Duodenal mucosa (tissue), 2 donors: Measurements from ENCODE around the gene CCDC38.

Source experiments
- H3K27ac ChIP-seq: one replicate; pipeline ENCODE4 v1.7.0; 2013; ENCODE audit warnings: low read depth, low read length
- H3K27me3 ChIP-seq, 2 donors: one replicate each; pipeline ENCODE4 v1.7.0; 2013; ENCODE audit warnings: low read length in 2 of 2, control low read depth in 1 of 2; ENCODE audit not compliant: insufficient read depth in 2 of 2, control insufficient read depth in 1 of 2
- H3K36me3 ChIP-seq, 2 donors: one replicate each; pipeline ENCODE4 v1.7.0; 2013; ENCODE audit warnings: low read length in 2 of 2, control low read depth in 1 of 2; ENCODE audit not compliant: insufficient read depth in 2 of 2, control insufficient read depth in 1 of 2
- H3K4me1 ChIP-seq, 2 donors: one replicate each; pipeline ENCODE4 v1.7.0; 2013; ENCODE audit warnings: low read length in 2 of 2, control low read depth in 1 of 2; ENCODE audit not compliant: insufficient read depth in 2 of 2, control insufficient read depth in 1 of 2
- H3K4me3 ChIP-seq, 2 donors: one replicate each; pipeline ENCODE4 v1.7.0; 2013; ENCODE audit warnings: low read length in 2 of 2, low read depth in 1 of 2
- H3K9ac ChIP-seq, 2 donors: one replicate each; pipeline ENCODE4 v1.7.0; 2013; ENCODE audit warnings: low read length in 2 of 2, low read depth in 1 of 2
- H3K9me3 ChIP-seq, 2 donors: one replicate each; pipeline ENCODE4 v1.7.0; 2013; ENCODE audit warnings: low read length in 2 of 2, control low read depth in 1 of 2; ENCODE audit not compliant: control insufficient read depth in 1 of 2

Gene CCDC38

GRCh38 chr12:95963096-95963495 is 20.7 kb upstream of the CCDC38 start:
- Histone ChIP-seq H3K9me3 (no peaks in the 10 kb centered on the region), H3K27ac (no peak overlapping the region), H3K27me3 (no peaks in the 10 kb centered on the region), H3K9ac (no peak overlapping the region), H3K36me3 (no peaks in the 10 kb centered on the region), H3K4me1 (no peaks in the 10 kb centered on the region), H3K4me3 (no peak overlapping the region)

DNA sequence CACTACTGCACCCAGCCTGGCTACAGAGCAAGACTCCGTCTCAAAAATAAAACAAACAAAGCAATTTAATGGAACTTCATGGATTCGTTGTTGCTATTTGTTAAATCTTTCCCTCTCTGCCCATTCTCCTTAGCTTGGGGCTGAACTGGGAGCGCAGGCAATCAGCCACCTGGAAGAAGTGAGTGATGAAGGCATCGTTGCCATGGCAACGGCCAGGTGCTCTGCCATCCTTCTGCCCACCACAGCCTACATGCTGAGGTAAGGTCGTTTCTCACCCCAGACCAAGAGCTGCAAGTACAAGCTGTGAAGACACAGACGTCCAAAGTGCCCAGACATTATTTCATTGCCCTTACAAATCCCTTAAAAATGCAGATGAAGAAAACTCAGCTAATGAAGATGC is 19.8 kb upstream of the CCDC38 start:
- H3K9me3 ChIP-seq, result no peaks in the 10 kb centered on the region
- no peaks in the 10 kb centered on the region for H3K27me3 ChIP-seq
- H3K36me3 ChIP-seq, result no peaks in the 10 kb centered on the region
- no peaks in the 10 kb centered on the region for H3K4me1 ChIP-seq
- no peak overlapping the region for H3K4me3 ChIP-seq
- H3K27ac ChIP-seq, result no peak overlapping the region
- H3K9ac ChIP-seq, result no peak overlapping the region

DNA sequence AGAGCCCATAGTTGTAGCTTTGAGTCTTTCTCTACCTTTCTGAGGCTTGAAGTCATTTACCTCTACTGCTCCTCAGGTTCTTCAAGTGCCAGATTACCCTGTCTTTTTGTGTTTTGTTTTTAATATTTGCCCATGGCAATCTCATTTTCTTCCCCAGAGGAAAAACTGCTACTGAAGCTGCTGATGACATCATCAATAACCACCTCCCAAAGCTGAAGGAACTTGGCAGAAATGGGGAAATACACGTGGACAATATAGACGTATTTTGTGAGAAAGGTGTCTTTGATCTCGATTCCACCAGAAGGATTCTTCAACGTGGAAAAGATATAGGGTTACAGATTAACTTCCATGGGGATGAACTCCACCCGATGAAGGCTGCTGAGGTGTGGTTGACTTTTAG is 17.8 kb upstream of the CCDC38 start:
- no peak overlapping the region for H3K27ac ChIP-seq
- H3K4me1 ChIP-seq, result no peaks in the 10 kb centered on the region
- no peaks in the 10 kb centered on the region for H3K9me3 ChIP-seq
- H3K9ac ChIP-seq, result no peak overlapping the region
- no peaks in the 10 kb centered on the region for H3K27me3 ChIP-seq
- H3K36me3 ChIP-seq, result no peaks in the 10 kb centered on the region
- H3K4me3 ChIP-seq, result no peak overlapping the region

DNA sequence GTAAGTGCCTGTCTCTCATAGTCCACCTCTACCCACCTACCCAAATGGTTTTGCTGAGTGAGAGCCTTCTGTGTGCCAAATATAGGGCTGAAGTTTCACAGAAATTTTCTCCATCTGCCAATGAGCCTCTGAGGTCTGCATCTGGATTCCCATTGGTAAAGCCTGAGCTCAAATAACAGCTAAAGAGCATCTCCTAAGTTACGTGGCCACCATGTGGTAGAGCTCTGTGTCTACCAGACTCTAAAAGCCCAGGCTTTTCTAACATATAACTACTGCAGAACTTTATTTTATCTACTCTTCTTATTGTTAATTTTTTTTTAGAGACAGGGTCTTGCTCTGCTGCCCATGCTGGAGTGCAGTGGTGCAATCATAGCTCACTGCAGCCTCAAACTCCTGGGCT is 16.7 kb upstream of the CCDC38 start:
- H3K9me3 ChIP-seq, result no peaks in the 10 kb centered on the region
- H3K27ac ChIP-seq, result no peak overlapping the region
- H3K4me1 ChIP-seq, result no peaks in the 10 kb centered on the region
- H3K9ac ChIP-seq, result no peak overlapping the region
- no peaks in the 10 kb centered on the region for H3K36me3 ChIP-seq
- H3K27me3 ChIP-seq, result no peaks in the 10 kb centered on the region
- no peak overlapping the region for H3K4me3 ChIP-seq

- Histone ChIP-seq H3K36me3 (no peaks in the 10 kb centered on the region), H3K27ac (no peak overlapping the region), H3K4me3 (no peak overlapping the region), H3K4me1 (no peaks in the 10 kb centered on the region), H3K27me3 (no peaks in the 10 kb centered on the region), H3K9ac (no peak overlapping the region), H3K9me3 (no peaks in the 10 kb centered on the region)
These were observed 14.2 kb upstream of the CCDC38 start for GRCh38 chr12:95956557-95957145.

DNA sequence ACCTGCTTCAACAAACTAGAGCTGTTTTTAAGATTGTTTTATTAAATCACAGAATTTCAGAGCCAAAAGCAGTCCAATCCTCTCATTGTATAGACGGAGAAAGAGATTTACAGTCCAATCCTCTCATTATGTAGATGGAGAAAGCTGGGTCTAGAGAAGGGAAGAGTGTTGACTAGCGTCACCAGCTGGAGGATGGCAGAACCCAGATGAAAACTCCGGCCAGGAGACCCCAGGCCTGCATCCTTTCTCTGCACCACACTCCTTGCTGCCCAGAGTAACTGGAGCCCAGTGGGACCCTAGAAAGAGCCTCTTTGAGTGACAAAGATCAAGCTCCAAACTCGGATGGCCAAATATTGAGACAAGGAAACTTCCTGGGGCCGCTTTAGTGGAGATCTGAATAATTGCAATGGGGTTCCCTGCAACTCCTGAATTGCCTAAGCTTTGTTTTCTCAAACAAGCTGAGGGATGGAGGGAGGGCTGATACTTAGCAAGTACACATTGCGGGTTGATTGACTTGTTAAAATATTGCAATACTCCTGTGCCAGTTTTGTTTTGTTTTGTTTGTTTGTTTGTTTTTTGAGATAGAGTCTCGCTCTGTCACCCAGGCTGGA is 13.2 kb upstream of the CCDC38 start:
- Histone ChIP-seq H3K27me3 (peaks cover 0 to under 1% of the 10 kb centered on the region in 2 donors), H3K9ac (no peak overlapping the region), H3K4me3 (no peak overlapping the region), H3K27ac (no peak overlapping the region), H3K36me3 (no peaks in the 10 kb centered on the region), H3K9me3 (no peaks in the 10 kb centered on the region), H3K4me1 (no peaks in the 10 kb centered on the region)

DNA sequence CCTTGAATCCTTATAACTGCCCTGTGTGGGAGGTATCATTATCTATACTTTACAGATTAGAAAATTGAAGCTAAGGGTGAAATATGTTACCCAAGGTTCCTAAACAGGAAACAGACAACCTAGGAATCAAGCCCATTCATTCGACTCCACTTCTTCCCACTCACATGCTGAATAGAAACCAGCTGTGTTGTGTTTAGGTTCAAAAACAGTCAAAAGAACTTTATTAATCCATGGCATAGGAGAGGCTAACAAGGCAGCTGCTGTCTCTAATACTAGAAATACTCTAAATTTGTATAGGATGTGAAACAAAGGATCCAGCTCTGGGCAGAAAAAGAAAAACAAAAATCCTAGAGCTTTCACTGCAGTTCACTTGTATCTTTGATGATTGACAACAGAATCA is 10.6 kb upstream of the CCDC38 start:
- Histone ChIP-seq H3K27ac (no peak overlapping the region), H3K27me3 (peaks cover 0 to 4% of the 10 kb centered on the region in 2 donors), H3K4me3 (no peak overlapping the region), H3K9ac (no peak overlapping the region), H3K4me1 (no peaks in the 10 kb centered on the region), H3K36me3 (no peaks in the 10 kb centered on the region), H3K9me3 (no peaks in the 10 kb centered on the region)

DNA sequence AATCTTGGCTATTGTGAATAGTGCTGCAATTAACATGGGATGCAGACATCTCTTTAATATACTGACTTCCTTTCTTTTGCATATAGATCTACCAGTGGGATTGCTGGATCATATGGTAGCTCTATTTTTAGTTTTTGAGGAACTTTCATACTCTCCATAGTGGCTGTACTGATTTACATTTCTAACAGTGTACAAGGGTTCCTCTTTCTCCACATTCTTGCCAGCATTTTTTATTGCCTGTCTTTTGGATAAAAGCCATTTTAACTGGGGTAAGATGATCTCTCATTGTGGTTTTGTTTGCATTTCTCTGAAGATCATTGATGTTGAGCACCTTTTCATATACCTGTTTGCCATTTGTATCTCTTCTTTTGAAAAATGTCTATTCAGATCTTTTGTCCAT is 9.1 kb upstream of the CCDC38 start:
- no peaks in the 10 kb centered on the region for H3K9me3 ChIP-seq
- H3K4me1 ChIP-seq, result no peaks in the 10 kb centered on the region
- H3K27ac ChIP-seq, result no peak overlapping the region
- no peak overlapping the region for H3K4me3 ChIP-seq
- H3K9ac ChIP-seq, result no peak overlapping the region
- H3K27me3 ChIP-seq, result peaks cover 0 to 4% of the 10 kb centered on the region in 2 donors
- H3K36me3 ChIP-seq, result no peaks in the 10 kb centered on the region

DNA sequence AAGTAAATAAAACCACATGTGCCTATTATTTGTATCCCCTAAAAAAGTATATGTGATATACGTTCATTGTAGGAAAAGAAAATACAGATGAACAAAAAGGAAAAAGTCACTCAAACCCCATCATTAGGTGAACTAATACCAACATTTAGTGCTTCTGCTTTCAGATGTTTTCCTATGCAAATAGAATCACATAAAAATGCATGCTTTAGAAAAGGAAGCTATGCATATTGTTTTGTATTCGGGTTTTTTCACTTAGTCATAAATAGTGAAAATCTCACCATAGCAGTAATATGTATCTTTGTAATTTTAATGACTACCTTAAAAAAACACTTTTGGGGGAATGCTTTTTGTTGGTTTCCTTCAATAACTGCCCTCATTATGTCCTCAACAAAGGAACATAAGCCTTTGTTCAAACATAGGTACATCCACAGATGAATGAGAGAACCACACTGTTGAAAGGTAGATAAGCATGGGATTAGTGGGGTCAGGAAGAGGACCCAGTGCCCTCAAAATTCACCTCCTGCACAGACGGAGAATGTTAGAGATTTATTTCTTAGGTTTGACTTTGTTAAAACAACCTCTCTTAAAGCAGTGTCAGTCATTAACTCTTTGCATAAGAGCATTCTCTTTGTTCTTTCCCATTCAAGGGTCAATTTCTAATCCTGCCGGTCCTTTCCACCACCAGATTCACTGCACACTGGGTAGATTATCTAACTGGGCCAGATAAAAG is 7.2 kb upstream of the CCDC38 start:
- H3K36me3 ChIP-seq, result no peaks in the 10 kb centered on the region
- no peak overlapping the region for H3K9ac ChIP-seq
- peaks cover 0 to 4% of the 10 kb centered on the region in 2 donors for H3K27me3 ChIP-seq

GRCh38 chr12:95944108-95944704 is 1.8 kb upstream of the CCDC38 start:
- Histone ChIP-seq H3K36me3 (no peaks in the 10 kb centered on the region), H3K4me3 (peak overlapping the region in 1 of 2 donors; percentile 86), H3K9ac (no peak overlapping the region)

More for the DNA sequence above, 7.2 kb upstream of the CCDC38 start:
- no peak overlapping the region for H3K27ac ChIP-seq
- H3K4me3 ChIP-seq, result no peak overlapping the region
- H3K9me3 ChIP-seq, result no peaks in the 10 kb centered on the region
- H3K4me1 ChIP-seq, result no peaks in the 10 kb centered on the region

More at GRCh38 chr12:95944108-95944704, 1.8 kb upstream of the CCDC38 start:
- no peak overlapping the region for H3K27ac ChIP-seq
- no peaks in the 10 kb centered on the region for H3K9me3 ChIP-seq
- no peaks in the 10 kb centered on the region for H3K27me3 ChIP-seq
- H3K4me1 ChIP-seq, result peaks cover 6 to 11% of the 10 kb centered on the region in 2 donors
